Activated T-cell treated with anti-CD3 and anti-CD28 coated beads, Interleukin-2, amount 50 U/mL, for 48 hours (primary cell): ENCODE data around the gene SRGAP3.

Source experiments
- DNase-seq, 2 experiments: peaks; one replicate each; pipeline ENCODE4 v3.0.0-alpha.2; 2020

Gene SRGAP3

GRCh38 chr3:9137676-9138075, 111.8 kb downstream of the SRGAP3 start:
- DNase-seq, result no peak

GRCh38 chr3:9136746-9137465, 112.5 kb downstream of the SRGAP3 start:
- no peak for DNase-seq

GRCh38 chr3:9135930-9136525, 113.4 kb downstream of the SRGAP3 start:
- peak in 1 of 2 experiments; percentile 24 for DNase-seq

- DNase-seq, result no peak
Observed at GRCh38 chr3:9135526-9135925, 113.9 kb downstream of the SRGAP3 start.

GRCh38 chr3:9133656-9134055, 115.8 kb downstream of the SRGAP3 start:
- no peak for DNase-seq

- DNase-seq, result no peak
Observed at GRCh38 chr3:9130345-9131305, 118.8 kb downstream of the SRGAP3 start.

- no peak for DNase-seq
Observed at GRCh38 chr3:9129365-9129764, 120.1 kb downstream of the SRGAP3 start.

- no peak for DNase-seq
Observed at GRCh38 chr3:9125278-9125951, 124.0 kb downstream of the SRGAP3 start.

GRCh38 chr3:9124730-9125129, 124.7 kb downstream of the SRGAP3 start:
- DNase-seq, result no peak

GRCh38 chr3:9123840-9124239, 125.6 kb downstream of the SRGAP3 start:
- DNase-seq, result no peak

GRCh38 chr3:9122732-9123364, 126.6 kb downstream of the SRGAP3 start:
- DNase-seq, result no peak

- DNase-seq, result no peak
Observed at GRCh38 chr3:9121366-9122001, 128.0 kb downstream of the SRGAP3 start.

- no peak for DNase-seq
Observed at GRCh38 chr3:9119331-9119730, 130.1 kb downstream of the SRGAP3 start.

GRCh38 chr3:9118222-9118621, 131.2 kb downstream of the SRGAP3 start:
- DNase-seq, result no peak

- DNase-seq, result no peak
Observed at GRCh38 chr3:9117220-9117619, 132.2 kb downstream of the SRGAP3 start.

- DNase-seq, result no peak
Observed at GRCh38 chr3:9116336-9116735, 133.1 kb downstream of the SRGAP3 start.

GRCh38 chr3:9115336-9115735, 134.1 kb downstream of the SRGAP3 start:
- no peak for DNase-seq

GRCh38 chr3:9113040-9113439, 136.4 kb downstream of the SRGAP3 start:
- DNase-seq, result no peak

- DNase-seq, result no peak
Observed at GRCh38 chr3:9111866-9112265, 137.6 kb downstream of the SRGAP3 start.

GRCh38 chr3:9111417-9111816, 138.0 kb downstream of the SRGAP3 start:
- DNase-seq, result peak; percentile 23 to 24

GRCh38 chr3:9110802-9111201, 138.6 kb downstream of the SRGAP3 start:
- no peak for DNase-seq

GRCh38 chr3:9110316-9110715, 139.1 kb downstream of the SRGAP3 start:
- no peak for DNase-seq
